Neural progenitor cell (in vitro differentiated cells): ENCODE data around the gene RSPO1.

ENCODE experiments used
- CTCF ChIP-seq: fragments of 200-600 bp; sonication (generic); IDR thresholded peaks from 2 replicates; pipeline ENCODE4 v1.5.1; 2017; ENCODE audit warnings: antibody characterized with exemption, mild to moderate bottlenecking
- EZH2 ChIP-seq: fragments of 200-600 bp; sonication (generic); IDR thresholded peaks from 2 replicates; pipeline ENCODE4 v1.6.1; 2017; ENCODE audit warnings: antibody characterized with exemption, mild to moderate bottlenecking, moderate library complexity
- EZH2phosphoT487 ChIP-seq: fragments of 200-600 bp; sonication (generic); IDR thresholded peaks from 2 replicates; pipeline ENCODE4 v1.6.1; 2017; ENCODE audit warnings: antibody characterized with exemption

- no peak for TF ChIP-seq CTCF
- TF ChIP-seq EZH2, result no peak
- TF ChIP-seq EZH2phosphoT487, result no peak
Measured at GRCh38 chr1:37658486-37658885, 23.8 kb upstream of the RSPO1 start.
